ENCODE results near the gene NDFIP1. TPM values are rescaled to one million over a fixed set of nuclear protein-coding genes. Genes with fewer than 3 reads are reported as not detected.
A peak's percentile ranks its signal among the peaks of the same experiment; 100 is the strongest.

The NDFIP1 gene
- total RNA-seq, 6 donors from 2014 or later, result 66.9 to 212 (median 108) TPM

DNA sequence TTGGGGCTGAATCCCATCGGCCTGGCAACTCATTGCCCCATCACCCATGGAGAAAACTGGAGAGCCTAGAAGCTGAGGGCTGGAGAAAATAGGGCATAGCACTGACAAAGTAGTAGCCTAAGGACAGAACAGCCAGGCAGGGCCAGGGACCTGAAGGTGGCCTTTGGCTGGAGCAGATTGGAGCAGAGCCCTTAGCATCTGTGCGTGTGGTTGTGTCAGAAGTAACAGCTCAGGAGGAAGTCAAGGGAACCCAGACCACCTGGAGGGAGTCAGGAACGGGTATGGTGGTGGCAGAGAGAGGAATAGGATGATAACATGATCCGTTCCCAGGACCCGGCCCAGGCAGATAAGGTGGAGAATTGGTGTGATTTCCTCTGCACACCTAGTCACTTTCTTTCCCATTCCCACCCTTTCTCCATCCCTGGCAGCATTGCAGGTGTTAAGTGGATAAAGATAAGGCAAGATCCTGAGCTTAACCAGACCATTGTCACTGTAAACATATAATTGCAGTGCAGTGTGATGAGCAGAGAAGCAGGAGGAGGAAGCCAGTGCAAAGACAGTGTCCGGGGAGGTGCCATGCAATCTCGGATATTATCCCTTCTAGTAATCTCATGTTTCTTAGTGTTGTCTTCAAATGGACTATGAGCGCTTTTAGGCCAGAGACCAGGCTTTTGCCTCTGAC, 67.0 kb downstream of the NDFIP1 start:
- no peak overlapping the region for H3K4me3 ChIP-seq
- DNase-seq (no peak), ATAC-seq (ENCODE audit: low FRiP score in 2 of 2) (no peak)
- no peaks in the 10 kb centered on the region for H3K36me3 ChIP-seq
- TF ChIP-seq POLR2A (IDR thresholded peaks at IDR 0.05), result no peak
- WGBS, 2 donors, result 80 to 83% methylated on average over 8 of the region's 8 CpGs
- no peaks in the 10 kb centered on the region for H3K9me3 ChIP-seq
- H3K4me1 ChIP-seq, result no peaks in the 10 kb centered on the region
- H3K27me3 ChIP-seq, result no peaks in the 10 kb centered on the region
- no peak overlapping the region for H3K27ac ChIP-seq

DNA sequence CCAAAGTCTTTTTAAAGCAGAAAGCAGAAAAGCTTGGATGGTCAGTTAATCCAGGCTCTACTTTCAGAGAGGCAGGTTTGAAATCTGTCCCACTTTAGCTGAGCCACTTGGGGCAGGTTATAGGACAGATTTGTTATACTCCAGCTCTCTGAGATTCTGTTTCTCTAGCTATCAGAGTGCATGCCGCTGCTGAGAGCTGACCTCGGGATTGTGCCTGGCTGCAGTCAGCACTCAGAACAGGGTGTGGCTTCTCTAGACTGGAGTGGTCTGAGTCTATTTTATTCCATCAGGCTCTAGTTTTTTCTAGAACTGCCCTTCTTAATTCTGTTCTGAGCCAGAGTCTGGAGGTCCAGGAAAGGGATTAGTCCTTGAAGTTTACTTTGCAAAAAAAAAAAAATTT, 67.7 kb downstream of the NDFIP1 start:
- 53 to 77% methylated on average over 2 of the region's 2 CpGs for WGBS, 2 donors
- H3K36me3 ChIP-seq, result no peaks in the 10 kb centered on the region
- ATAC-seq (ENCODE audit: low FRiP score in 2 of 2) (no peak), DNase-seq (no peak)
- TF ChIP-seq EP300 (IDR thresholded peaks at IDR 0.05) (no peak), POLR2AphosphoS5 (IDR thresholded peaks at IDR 0.05) (no peak), POLR2A (IDR thresholded peaks at IDR 0.05) (no peak)
- TF ChIP-seq, protein P1, sequence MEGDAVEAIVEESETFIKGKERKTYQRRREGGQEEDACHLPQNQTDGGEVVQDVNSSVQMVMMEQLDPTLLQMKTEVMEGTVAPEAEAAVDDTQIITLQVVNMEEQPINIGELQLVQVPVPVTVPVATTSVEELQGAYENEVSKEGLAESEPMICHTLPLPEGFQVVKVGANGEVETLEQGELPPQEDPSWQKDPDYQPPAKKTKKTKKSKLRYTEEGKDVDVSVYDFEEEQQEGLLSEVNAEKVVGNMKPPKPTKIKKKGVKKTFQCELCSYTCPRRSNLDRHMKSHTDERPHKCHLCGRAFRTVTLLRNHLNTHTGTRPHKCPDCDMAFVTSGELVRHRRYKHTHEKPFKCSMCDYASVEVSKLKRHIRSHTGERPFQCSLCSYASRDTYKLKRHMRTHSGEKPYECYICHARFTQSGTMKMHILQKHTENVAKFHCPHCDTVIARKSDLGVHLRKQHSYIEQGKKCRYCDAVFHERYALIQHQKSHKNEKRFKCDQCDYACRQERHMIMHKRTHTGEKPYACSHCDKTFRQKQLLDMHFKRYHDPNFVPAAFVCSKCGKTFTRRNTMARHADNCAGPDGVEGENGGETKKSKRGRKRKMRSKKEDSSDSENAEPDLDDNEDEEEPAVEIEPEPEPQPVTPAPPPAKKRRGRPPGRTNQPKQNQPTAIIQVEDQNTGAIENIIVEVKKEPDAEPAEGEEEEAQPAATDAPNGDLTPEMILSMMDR (IDR thresholded peaks at IDR 0.05), result no peak
- H3K4me1 ChIP-seq, result no peaks in the 10 kb centered on the region
- no peak overlapping the region for H3K4me3 ChIP-seq
- H3K27ac ChIP-seq, result no peak overlapping the region
- no peaks in the 10 kb centered on the region for H3K9me3 ChIP-seq
- H3K27me3 ChIP-seq, result no peaks in the 10 kb centered on the region

DNA sequence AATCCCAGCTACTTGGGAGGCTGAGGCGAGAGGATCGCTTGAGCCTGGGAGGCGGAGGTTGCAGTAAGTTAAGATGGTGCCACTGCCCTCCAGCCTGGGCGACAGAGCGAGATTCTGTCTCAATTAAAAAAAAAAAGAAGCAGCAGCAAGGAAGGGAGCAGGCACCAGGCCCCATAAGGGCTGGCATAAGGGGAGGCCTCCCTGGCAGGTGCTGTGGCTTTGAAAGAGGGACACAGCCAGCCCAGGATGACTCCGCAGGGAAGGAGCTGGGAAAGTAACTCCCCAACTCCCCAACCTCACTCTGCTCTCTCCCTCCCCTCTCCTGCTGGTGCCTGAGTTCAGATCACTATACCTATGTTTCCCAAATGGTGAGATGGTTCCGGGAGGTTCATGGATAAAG, 70.1 kb downstream of the NDFIP1 start:
- H3K9me3 ChIP-seq, result no peaks in the 10 kb centered on the region
- DNase-seq (no peak), ATAC-seq (ENCODE audit: low FRiP score in 2 of 2) (no peak)
- 96% methylated on average over 7 of the region's 7 CpGs for WGBS, 2 donors
- H3K27me3 ChIP-seq, result no peaks in the 10 kb centered on the region
- no peaks in the 10 kb centered on the region for H3K36me3 ChIP-seq
- no peak overlapping the region for H3K4me3 ChIP-seq
- H3K4me1 ChIP-seq, result no peaks in the 10 kb centered on the region
- no peak overlapping the region for H3K27ac ChIP-seq
- TF ChIP-seq EP300 (IDR thresholded peaks at IDR 0.05), result no peak
- TF ChIP-seq POLR2AphosphoS5 (IDR thresholded peaks at IDR 0.05), result no peak
- TF ChIP-seq, protein P1 (IDR thresholded peaks at IDR 0.05), result no peak
- no peak for TF ChIP-seq POLR2A (IDR thresholded peaks at IDR 0.05)

DNA sequence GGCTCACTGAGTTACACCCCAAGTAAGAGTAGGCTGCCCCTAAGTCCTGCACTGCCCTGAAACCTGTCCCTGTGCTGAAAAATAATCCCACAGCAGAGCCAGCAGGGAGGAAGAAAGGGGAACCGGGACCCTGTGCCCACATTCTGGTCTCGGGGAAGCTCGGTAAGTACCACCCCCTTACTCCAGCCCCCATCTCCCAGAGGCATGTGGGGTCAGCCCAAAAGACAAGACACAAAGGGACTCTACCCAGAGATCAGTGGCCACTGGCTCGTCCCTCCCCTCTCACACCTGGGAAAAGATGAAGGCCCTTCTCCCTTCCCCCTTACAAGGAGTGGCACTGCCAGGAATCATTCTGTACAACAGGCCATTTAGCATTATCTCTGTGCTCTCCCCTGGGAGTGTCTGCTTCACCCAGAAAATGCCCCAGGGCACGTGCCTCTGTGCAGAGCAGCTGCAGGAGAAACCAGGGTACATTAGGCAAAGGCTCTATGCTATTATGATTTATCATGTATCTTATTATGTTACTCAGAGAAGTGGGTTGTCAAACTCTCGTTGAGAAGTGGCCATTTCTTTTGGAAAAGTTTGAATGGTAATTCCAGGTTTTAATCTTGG, 71.3 kb downstream of the NDFIP1 start:
- ATAC-seq (ENCODE audit: low FRiP score in 2 of 2) (no peak), DNase-seq (peak in 1 of 2 donors; percentile 2)
- no peak overlapping the region for H3K4me3 ChIP-seq
- H3K27ac ChIP-seq, result no peak overlapping the region
- no peaks in the 10 kb centered on the region for H3K4me1 ChIP-seq
- 83 to 89% methylated on average over 6 of the region's 6 CpGs for WGBS, 2 donors
- no peaks in the 10 kb centered on the region for H3K27me3 ChIP-seq
- H3K36me3 ChIP-seq, result no peaks in the 10 kb centered on the region
- no peaks in the 10 kb centered on the region for H3K9me3 ChIP-seq
- no peak for TF ChIP-seq EP300 (IDR thresholded peaks at IDR 0.05)
- TF ChIP-seq, protein P1 (IDR thresholded peaks at IDR 0.05), result no peak

DNA sequence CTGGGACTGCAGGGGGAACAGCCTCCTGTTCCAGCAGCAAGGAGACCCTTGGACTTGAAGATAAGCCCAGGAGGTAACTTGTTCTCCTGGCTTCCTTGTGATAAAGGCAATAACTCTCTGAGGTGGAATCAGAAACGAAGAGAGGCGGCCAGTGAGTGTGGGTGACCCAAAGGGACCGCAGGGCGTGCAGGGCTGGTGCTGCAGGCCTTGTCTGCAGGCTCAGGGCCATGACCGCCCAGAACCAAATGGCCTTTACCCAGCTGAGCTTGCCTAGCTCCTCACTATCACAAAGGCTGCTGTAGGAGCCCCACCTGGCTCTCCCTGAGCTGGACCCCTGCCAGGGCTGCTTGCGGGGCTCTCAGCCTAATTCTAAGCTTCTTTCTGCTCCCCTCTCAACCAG, 72.5 kb downstream of the NDFIP1 start:
- TF ChIP-seq EP300 (IDR thresholded peaks at IDR 0.05) (no peak), POLR2AphosphoS5 (IDR thresholded peaks at IDR 0.05) (no peak), POLR2A (IDR thresholded peaks at IDR 0.05) (no peak)
- TF ChIP-seq, protein P1 (IDR thresholded peaks at IDR 0.05), result no peak
- 88 to 91% methylated on average over 6 of the region's 6 CpGs for WGBS, 2 donors
- Histone ChIP-seq H3K9me3 (no peaks in the 10 kb centered on the region), H3K36me3 (no peaks in the 10 kb centered on the region), H3K27ac (no peak overlapping the region), H3K4me1 (peaks cover 0 to under 1% (median 0%) of the 10 kb centered on the region in 4 donors), H3K27me3 (no peaks in the 10 kb centered on the region), H3K4me3 (no peak overlapping the region)
- ATAC-seq (ENCODE audit: low FRiP score in 2 of 2) (no peak), DNase-seq (no peak)
